PC-3 (cell line): ENCODE results near the gene TEKT5. TPM values are rescaled to one million over a fixed set of nuclear protein-coding genes. Genes with fewer than 3 reads are reported as not detected.

Experiments used
- ATAC-seq: fragments of 200-7000 bp; cut with Tn5 transposase; 2 replicates; pipeline ENCODE4 v1.9.1; 2020; ENCODE audit warnings: mild to moderate bottlenecking, moderate library complexity
- BruUV-seq: library from RNA; stranded (reverse); fragments of 400-500 nt; replicated peaks from 2 replicates; lab custom pipeline; 2021; lab: Mats Ljungman, UMichigan
- CTCF ChIA-PET: fragments of 300-600 bp; sonication (Branson Sonifier 250); formaldehyde crosslinking; loops from one replicate; lab custom pipeline; 2022; ENCODE audit warnings: antibody characterized with exemption; lab: Charles Lee
- POLR2A ChIA-PET: fragments of 300-600 bp; sonication (Branson Sonifier 250); formaldehyde crosslinking; loops from one replicate; lab custom pipeline; 2022; ENCODE audit warnings: antibody characterized with exemption; ENCODE audit not compliant: unreplicated experiment; lab: Charles Lee
- DNase-seq: peaks from one replicate; pipeline ENCODE4 v3.0.0-alpha.2; 2015
- H2AFZ ChIP-seq: fragments of 300-600 bp; sonication (generic); 2 replicates; pipeline ENCODE4 v1.6.0; 2016; ENCODE audit warnings: antibody characterized with exemption, low read length
- H3F3A ChIP-seq: fragments of 300-600 bp; sonication (generic); one replicate; pipeline ENCODE4 v1.6.0; 2017; ENCODE audit warnings: antibody characterized with exemption, low read length, control low read depth, mild to moderate bottlenecking; ENCODE audit not compliant: unreplicated experiment
- H3K27ac ChIP-seq: fragments of 300-600 bp; sonication (generic); 2 replicates; pipeline ENCODE4 v1.5.1; 2016; ENCODE audit warnings: mild to moderate bottlenecking, low read length
- H3K27me3 ChIP-seq: fragments of 300-600 bp; sonication (generic); 2 replicates; pipeline ENCODE4 v1.6.1; 2016; ENCODE audit warnings: low read length, mixed read lengths
- H3K36me3 ChIP-seq: fragments of 300-600 bp; sonication (generic); 2 replicates; pipeline ENCODE4 v1.6.1; 2016; ENCODE audit warnings: low read depth, mixed run types, low read length, mixed read lengths
- H3K4me1 ChIP-seq: fragments of 300-600 bp; sonication (generic); 2 replicates; pipeline ENCODE4 v1.5.1; 2016; ENCODE audit warnings: low read length; ENCODE audit not compliant: insufficient read depth
- H3K4me2 ChIP-seq: fragments of 300-600 bp; sonication (generic); 2 replicates; pipeline ENCODE4 v1.6.0; 2016; ENCODE audit warnings: low read length
- H3K4me3 ChIP-seq: fragments of 300-600 bp; sonication (generic); 2 replicates; pipeline ENCODE4 v1.5.1; 2016; ENCODE audit warnings: mild to moderate bottlenecking, low read length, mixed read lengths
- H3K79me2 ChIP-seq: fragments of 300-600 bp; sonication (generic); 2 replicates; pipeline ENCODE4 v1.6.1; 2017; ENCODE audit warnings: low read length, mixed read lengths
- H3K9ac ChIP-seq: fragments of 300-600 bp; sonication (generic); 2 replicates; pipeline ENCODE4 v1.6.0; 2016; ENCODE audit warnings: mild to moderate bottlenecking, low read length
- H3K9me2 ChIP-seq: fragments of 300-600 bp; sonication (generic); replicated peaks from 2 replicates; pipeline ENCODE4 v1.6.1; 2016; ENCODE audit warnings: mixed run types, low read length, mixed read lengths
- H3K9me3 ChIP-seq: fragments of 300-600 bp; sonication (generic); 2 replicates; pipeline ENCODE4 v1.6.1; 2016; ENCODE audit warnings: low read length, mixed read lengths
- H4K20me1 ChIP-seq: fragments of 300-600 bp; sonication (generic); 2 replicates; pipeline ENCODE4 v1.6.1; 2016; ENCODE audit warnings: low read length, mixed read lengths
- CTCF ChIP-seq: fragments of 300-600 bp; sonication (generic); conservative IDR thresholded peaks from 2 replicates; pipeline ENCODE4 v1.5.1; 2017; ENCODE audit warnings: antibody characterized with exemption, low read depth, mild to moderate bottlenecking, low read length
- EZH2 ChIP-seq: fragments of 300-600 bp; sonication (generic); IDR thresholded peaks from one replicate; pipeline ENCODE4 v1.6.1; 2017; ENCODE audit warnings: antibody characterized with exemption, mild to moderate bottlenecking, low read length; ENCODE audit not compliant: unreplicated experiment
- EZH2phosphoT487 ChIP-seq: fragments of 300-600 bp; sonication (generic); IDR thresholded peaks from 2 replicates; pipeline ENCODE4 v1.6.1; 2018; ENCODE audit warnings: mild to moderate bottlenecking, antibody characterized with exemption, low read length, borderline replicate concordance
- intact Hi-C: fragments of 100-400 bp; cut with micrococcal nuclease; formaldehyde crosslinking; loops from 2 replicates; pipeline ENCODE4 v1.9.0; 2023
- total RNA-seq: library from RNA; depleted of rRNA; stranded (reverse); fragments of >200 nt; gene quantifications from 2 replicates; pipeline ENCODE4 v1.2.3, GENCODE V29; 2014

TEKT5 gene
- total RNA-seq, 1 experiment from 2014 or later: not detected

- POLR2A ChIA-PET: no interaction called here
- Histone ChIP-seq H3K27me3 (no peaks in the 10 kb centered on the region), H3K9me2 (no peaks in the 10 kb centered on the region), H4K20me1 (no peaks in the 10 kb centered on the region), H3K4me3 (no peak overlapping the region), H3F3A (no peaks in the 10 kb centered on the region), H3K27ac (no peak overlapping the region), H3K4me1 (no peaks in the 10 kb centered on the region), H3K9me3 (no peaks in the 10 kb centered on the region), H3K79me2 (no peaks in the 10 kb centered on the region), H3K36me3 (no peaks in the 10 kb centered on the region), H2AFZ (no peak overlapping the region), H3K4me2 (no peak overlapping the region), H3K9ac (no peak overlapping the region)
- no TSS peak for BruUV-seq
- CTCF ChIA-PET: no interaction called here
- no peak for ATAC-seq
- intact Hi-C loops: loop anchor here (5.0 kb wide), 2 partner anchors 88 to 153 kb away; no protein-coding TSS in a partner anchor
- DNase-seq: no peak
- TF ChIP-seq CTCF (no peak), EZH2phosphoT487 (no peak), EZH2 (no peak)
Observed at GRCh38 chr16:10665166-10665565, 29.6 kb downstream of the TEKT5 start.

DNA sequence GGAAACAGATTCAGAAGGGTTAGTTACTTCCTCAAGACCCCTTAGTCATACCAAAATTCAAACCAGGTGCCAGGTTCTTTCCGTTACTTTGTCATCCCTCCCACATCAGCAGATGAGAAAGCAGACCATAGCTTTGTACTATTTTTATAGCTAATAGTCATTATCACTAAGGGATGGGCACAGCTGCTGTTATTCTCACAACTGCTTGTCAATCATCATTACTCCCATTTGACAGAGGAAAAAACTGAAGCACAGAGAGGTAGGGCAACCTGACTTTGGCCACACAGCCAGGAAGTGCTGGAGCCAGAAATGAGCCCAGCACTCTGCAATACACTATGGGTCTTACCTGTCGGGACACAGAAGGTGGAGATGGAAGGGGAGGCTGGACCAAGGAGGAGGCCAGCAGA lies 30.0 kb downstream of the TEKT5 start:
- TF ChIP-seq EZH2 (no peak), CTCF (no peak), EZH2phosphoT487 (no peak)
- no peak for ATAC-seq
- H3K4me2 ChIP-seq: no peak overlapping the region
- no peaks in the 10 kb centered on the region for H3K4me1 ChIP-seq
- H3K4me3 ChIP-seq: no peak overlapping the region
- no peaks in the 10 kb centered on the region for H3K79me2 ChIP-seq
- no peaks in the 10 kb centered on the region for H4K20me1 ChIP-seq
- ChIA-PET CTCF (no interaction called here), POLR2A (no interaction called here)
- no peak for DNase-seq
- intact Hi-C loops: loop anchor here (5.0 kb wide), 2 partner anchors 87 to 152 kb away; no protein-coding TSS in a partner anchor
- H3K27me3 ChIP-seq: no peaks in the 10 kb centered on the region
- no peaks in the 10 kb centered on the region for H3K9me2 ChIP-seq
- H3K27ac ChIP-seq: no peak overlapping the region
- H2AFZ ChIP-seq: no peak overlapping the region
- no peaks in the 10 kb centered on the region for H3F3A ChIP-seq
- H3K9ac ChIP-seq: no peak overlapping the region
- no peaks in the 10 kb centered on the region for H3K36me3 ChIP-seq
- no peaks in the 10 kb centered on the region for H3K9me3 ChIP-seq
- BruUV-seq: no TSS peak

GRCh38 chr16:10663744-10664143 lies 31.0 kb downstream of the TEKT5 start:
- no peak overlapping the region for H3K4me3 ChIP-seq
- intact Hi-C loops: no loop called here
- CTCF ChIA-PET: no interaction called here

More at GRCh38 chr16:10663744-10664143, 31.0 kb downstream of the TEKT5 start:
- TF ChIP-seq EZH2phosphoT487 (no peak), EZH2 (no peak), CTCF (no peak)
- no peak overlapping the region for H2AFZ ChIP-seq
- H3K36me3 ChIP-seq: no peaks in the 10 kb centered on the region
- no TSS peak for BruUV-seq
- ATAC-seq (no peak), DNase-seq (no peak)
- H3K27me3 ChIP-seq: no peaks in the 10 kb centered on the region
- H3K4me1 ChIP-seq: no peaks in the 10 kb centered on the region
- no peaks in the 10 kb centered on the region for H3K9me2 ChIP-seq
- no peaks in the 10 kb centered on the region for H3F3A ChIP-seq
- H3K79me2 ChIP-seq: no peaks in the 10 kb centered on the region
- H3K4me2 ChIP-seq: no peak overlapping the region
- no peaks in the 10 kb centered on the region for H4K20me1 ChIP-seq
- no peak overlapping the region for H3K27ac ChIP-seq
- POLR2A ChIA-PET: no interaction called here
- no peak overlapping the region for H3K9ac ChIP-seq
- H3K9me3 ChIP-seq: no peaks in the 10 kb centered on the region
